GM12891 (cell line): Measurements from ENCODE around the gene ORAI3.

Experiments
- POLR2A ChIP-seq: IDR thresholded peaks from 2 replicates; pipeline ENCODE4 v1.6.1; 2011; ENCODE audit warnings: low read depth, low read length, control low read depth
- POLR2AphosphoS5 ChIP-seq: IDR thresholded peaks from 2 replicates; pipeline ENCODE4 v1.6.1; 2011; ENCODE audit warnings: low read depth, low read length, control low read depth
- POU2F2 ChIP-seq: IDR thresholded peaks from 2 replicates; pipeline ENCODE4 v1.6.1; 2011; ENCODE audit warnings: low read depth, mild to moderate bottlenecking, control low read depth, low read length, moderate library complexity
- TAF1 ChIP-seq: IDR thresholded peaks from 2 replicates; pipeline ENCODE4 v1.6.1; 2011; ENCODE audit warnings: low read depth, low read length, control low read depth

- TF ChIP-seq POLR2AphosphoS5, result no peak
- TF ChIP-seq POLR2A, result no peak
- TF ChIP-seq TAF1, result no peak
- no peak for TF ChIP-seq POU2F2
These were observed 7.1 kb upstream of the ORAI3 start for GRCh38 chr16:30941600-30942425.
